ENCODE results near the gene EVPL. TPM values are rescaled to one million over a fixed set of nuclear protein-coding genes. Genes with fewer than 3 reads are reported as not detected.
"Not testable (repeated sequence)": the region's sequence is repeated elsewhere in the genome, so short reads cannot be mapped to it uniquely, and the experiment has no call there.

The EVPL gene
- total and polyA plus RNA-seq, 10 of the 15 experiments (the other 5 are each of a cell fraction or from before 2014, with no cell fraction given) = 0.03 TPM; not detected in 9

DNA sequence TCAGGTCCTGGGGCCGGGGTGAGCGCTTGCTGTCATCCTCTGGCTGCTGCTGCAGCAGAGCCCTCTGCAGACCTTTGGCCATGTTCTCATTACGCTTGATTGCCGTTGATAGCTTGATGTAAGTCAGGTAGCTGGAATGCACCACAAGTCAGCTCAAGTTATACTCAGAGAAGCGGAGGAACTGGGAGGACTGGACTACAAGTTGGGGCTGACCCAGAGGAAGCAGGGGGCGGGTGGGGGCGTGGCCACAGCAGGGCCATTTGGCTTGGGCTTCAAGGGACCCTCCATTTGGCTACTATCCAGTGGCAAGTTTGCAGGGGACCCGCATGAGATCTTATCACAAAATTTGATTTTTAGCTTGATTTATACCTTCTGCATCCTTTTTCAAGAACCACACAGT is 19.0 kb upstream of the EVPL start:
- DNase-seq (ENCODE audit: low read depth, low spot score) = no peak
- WGBS (ENCODE audit: insufficient coverage, insufficient replicate concordance, low lambda C conversion rate, missing lambda C conversion rate) = 97% methylated on average over 8 of the region's 8 CpGs
- H3K9me3 ChIP-seq (replicated peaks; ENCODE audit: control insufficient read depth, insufficient read depth, low read length) = no peaks in the 10 kb centered on the region
- POLR2A ChIA-PET = interaction anchor here (0.6 to 1.7 kb wide), 2 partner anchors 18 to 170 kb away, joined by 3 to 4 read pairs; no protein-coding TSS in a partner anchor
- peaks cover 11% of the 10 kb centered on the region for H3K4me1 ChIP-seq (ENCODE audit: control insufficient read depth, insufficient read depth, low read length)
- no peak for FAIRE-seq
- intact Hi-C loops (cut with micrococcal nuclease; ENCODE audit: unreplicated experiment) (no loop called here), in situ Hi-C loops (cut with MboI) (no loop called here)
- SMC1A ChIA-PET (ENCODE audit: uncharacterized antibody, unreplicated experiment) = no interaction called here
- no peaks in the 10 kb centered on the region for H3K79me2 ChIP-seq (ENCODE audit: control insufficient read depth, insufficient read depth, low read length)
- no peaks in the 10 kb centered on the region for H4K20me1 ChIP-seq (ENCODE audit: control insufficient read depth, insufficient read depth)
- no peak overlapping the region for H3K27ac ChIP-seq (ENCODE audit: control insufficient read depth, insufficient read depth)
- no peak for ATAC-seq
- no peak overlapping the region for H2AFZ ChIP-seq (ENCODE audit: control insufficient read depth, low read depth, low read length)
- no peak overlapping the region for H3K4me2 ChIP-seq (ENCODE audit: control insufficient read depth, insufficient read depth)
- CTCF ChIA-PET = interaction anchor here (0.6 kb wide), 2 partner anchors 17 to 264 kb away, joined by 3 read pairs; no protein-coding TSS in a partner anchor
- no peaks in the 10 kb centered on the region for H3K27me3 ChIP-seq (replicated peaks in 1 of 2; ENCODE audit: control insufficient read depth in 2 of 2, insufficient read depth in 2 of 2, low read length in 1 of 2)
- RAD21 ChIA-PET (ENCODE audit: unreplicated experiment) = no interaction called here
- H3K4me3 ChIP-seq = no peak overlapping the region
- H3K36me3 ChIP-seq (ENCODE audit: control insufficient read depth in 2 of 2, insufficient read depth in 2 of 2, low read length in 1 of 2) = peaks cover 46 to 47% of the 10 kb centered on the region in 2 experiments
- TF ChIP-seq, protein P1, sequence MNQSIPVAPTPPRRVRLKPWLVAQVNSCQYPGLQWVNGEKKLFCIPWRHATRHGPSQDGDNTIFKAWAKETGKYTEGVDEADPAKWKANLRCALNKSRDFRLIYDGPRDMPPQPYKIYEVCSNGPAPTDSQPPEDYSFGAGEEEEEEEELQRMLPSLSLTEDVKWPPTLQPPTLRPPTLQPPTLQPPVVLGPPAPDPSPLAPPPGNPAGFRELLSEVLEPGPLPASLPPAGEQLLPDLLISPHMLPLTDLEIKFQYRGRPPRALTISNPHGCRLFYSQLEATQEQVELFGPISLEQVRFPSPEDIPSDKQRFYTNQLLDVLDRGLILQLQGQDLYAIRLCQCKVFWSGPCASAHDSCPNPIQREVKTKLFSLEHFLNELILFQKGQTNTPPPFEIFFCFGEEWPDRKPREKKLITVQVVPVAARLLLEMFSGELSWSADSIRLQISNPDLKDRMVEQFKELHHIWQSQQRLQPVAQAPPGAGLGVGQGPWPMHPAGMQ (IDR thresholded peaks at IDR 0.05; ENCODE audit: borderline replicate concordance) = no peak
- TF ChIP-seq, protein P2, sequence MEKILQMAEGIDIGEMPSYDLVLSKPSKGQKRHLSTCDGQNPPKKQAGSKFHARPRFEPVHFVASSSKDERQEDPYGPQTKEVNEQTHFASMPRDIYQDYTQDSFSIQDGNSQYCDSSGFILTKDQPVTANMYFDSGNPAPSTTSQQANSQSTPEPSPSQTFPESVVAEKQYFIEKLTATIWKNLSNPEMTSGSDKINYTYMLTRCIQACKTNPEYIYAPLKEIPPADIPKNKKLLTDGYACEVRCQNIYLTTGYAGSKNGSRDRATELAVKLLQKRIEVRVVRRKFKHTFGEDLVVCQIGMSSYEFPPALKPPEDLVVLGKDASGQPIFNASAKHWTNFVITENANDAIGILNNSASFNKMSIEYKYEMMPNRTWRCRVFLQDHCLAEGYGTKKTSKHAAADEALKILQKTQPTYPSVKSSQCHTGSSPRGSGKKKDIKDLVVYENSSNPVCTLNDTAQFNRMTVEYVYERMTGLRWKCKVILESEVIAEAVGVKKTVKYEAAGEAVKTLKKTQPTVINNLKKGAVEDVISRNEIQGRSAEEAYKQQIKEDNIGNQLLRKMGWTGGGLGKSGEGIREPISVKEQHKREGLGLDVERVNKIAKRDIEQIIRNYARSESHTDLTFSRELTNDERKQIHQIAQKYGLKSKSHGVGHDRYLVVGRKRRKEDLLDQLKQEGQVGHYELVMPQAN (conservative IDR thresholded peaks at IDR 0.05) = no peak
- no peak for TF ChIP-seq ETV6 (conservative IDR thresholded peaks at IDR 0.05 in 1 of 2, IDR thresholded peaks at IDR 0.05 in 1 of 2; ENCODE audit: borderline replicate concordance in 1 of 2, low read depth in 1 of 2)
- TF ChIP-seq SIN3A (IDR thresholded peaks at IDR 0.05; ENCODE audit: low read depth, low read length) = no peak
- no peak for TF ChIP-seq SMARCA5 (IDR thresholded peaks at IDR 0.05)
- no peak for TF ChIP-seq ZNF24 (IDR thresholded peaks at IDR 0.05)
- no peak for TF ChIP-seq STAT3 (IDR thresholded peaks at IDR 0.05; ENCODE audit: low read depth, low read length)
- TF ChIP-seq, protein P3, sequence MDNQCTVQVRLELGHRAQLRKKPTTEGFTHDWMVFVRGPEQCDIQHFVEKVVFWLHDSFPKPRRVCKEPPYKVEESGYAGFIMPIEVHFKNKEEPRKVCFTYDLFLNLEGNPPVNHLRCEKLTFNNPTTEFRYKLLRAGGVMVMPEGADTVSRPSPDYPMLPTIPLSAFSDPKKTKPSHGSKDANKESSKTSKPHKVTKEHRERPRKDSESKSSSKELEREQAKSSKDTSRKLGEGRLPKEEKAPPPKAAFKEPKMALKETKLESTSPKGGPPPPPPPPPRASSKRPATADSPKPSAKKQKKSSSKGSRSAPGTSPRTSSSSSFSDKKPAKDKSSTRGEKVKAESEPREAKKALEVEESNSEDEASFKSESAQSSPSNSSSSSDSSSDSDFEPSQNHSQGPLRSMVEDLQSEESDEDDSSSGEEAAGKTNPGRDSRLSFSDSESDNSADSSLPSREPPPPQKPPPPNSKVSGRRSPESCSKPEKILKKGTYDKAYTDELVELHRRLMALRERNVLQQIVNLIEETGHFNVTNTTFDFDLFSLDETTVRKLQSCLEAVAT (IDR thresholded peaks at IDR 0.05) = no peak
- no peak for TF ChIP-seq ZBED1 (IDR thresholded peaks at IDR 0.05; ENCODE audit: borderline replicate concordance)
- TF ChIP-seq MEF2B (IDR thresholded peaks at IDR 0.05; ENCODE audit: partially characterized antibody, poor library complexity, severe bottlenecking) = no peak
- no peak overlapping the region for H3K9ac ChIP-seq (ENCODE audit: control insufficient read depth, insufficient read depth, low read length)
- BruUV-seq (replicated peaks) = no TSS peak

DNA sequence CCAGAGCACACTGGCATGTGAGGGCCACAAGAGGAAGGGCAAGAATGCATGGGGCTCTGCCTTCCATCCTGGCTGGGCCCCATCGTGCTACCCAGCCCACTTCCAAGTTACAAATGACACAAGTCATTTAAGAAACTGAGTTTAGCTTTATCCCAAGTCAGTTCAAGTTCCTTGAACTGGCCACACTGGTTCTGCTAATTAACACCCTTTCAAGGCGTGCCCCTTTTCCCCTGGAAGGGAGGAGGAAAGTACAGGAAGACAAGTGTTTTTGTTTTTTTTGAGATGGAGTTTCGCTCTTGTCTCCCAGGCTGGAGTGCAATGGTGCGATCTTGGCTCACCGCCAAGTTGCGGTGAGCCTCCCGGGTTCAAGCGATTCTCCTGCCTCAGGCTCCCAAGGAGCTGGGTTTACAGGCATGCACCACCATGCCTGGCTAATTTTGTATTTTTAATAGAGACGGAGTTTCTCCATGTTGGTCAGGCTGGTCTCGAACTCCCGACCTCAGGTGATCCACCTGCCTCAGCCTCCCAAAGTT is 17.4 kb upstream of the EVPL start:
- 92% methylated on average over 11 of the region's 11 CpGs for WGBS (ENCODE audit: insufficient coverage, insufficient replicate concordance, low lambda C conversion rate, missing lambda C conversion rate)
- H3K79me2 ChIP-seq (ENCODE audit: control insufficient read depth, insufficient read depth, low read length); DNase-seq (ENCODE audit: low read depth, low spot score); H3K27ac ChIP-seq (ENCODE audit: control insufficient read depth, insufficient read depth); FAIRE-seq; SMC1A ChIA-PET (ENCODE audit: uncharacterized antibody, unreplicated experiment); H3K9me3 ChIP-seq (replicated peaks; ENCODE audit: control insufficient read depth, insufficient read depth, low read length); RAD21 ChIA-PET (ENCODE audit: unreplicated experiment); H3K4me2 ChIP-seq (ENCODE audit: control insufficient read depth, insufficient read depth); POLR2A ChIA-PET; H3K27me3 ChIP-seq (replicated peaks in 1 of 2; ENCODE audit: control insufficient read depth in 2 of 2, insufficient read depth in 2 of 2, low read length in 1 of 2); intact Hi-C loops (cut with micrococcal nuclease; ENCODE audit: unreplicated experiment); in situ Hi-C loops (cut with MboI); BruUV-seq (replicated peaks); H3K4me3 ChIP-seq; H2AFZ ChIP-seq (ENCODE audit: control insufficient read depth, low read depth, low read length); H3K9ac ChIP-seq (ENCODE audit: control insufficient read depth, insufficient read depth, low read length); ATAC-seq; H4K20me1 ChIP-seq (ENCODE audit: control insufficient read depth, insufficient read depth): not testable (repeated sequence)
- Histone ChIP-seq H3K4me1 (ENCODE audit: control insufficient read depth, insufficient read depth, low read length) (peaks cover 11% of the 10 kb centered on the region), H3K36me3 (ENCODE audit: control insufficient read depth in 2 of 2, insufficient read depth in 2 of 2, low read length in 1 of 2) (peaks cover 51 to 52% of the 10 kb centered on the region in 2 experiments)
- CTCF ChIA-PET = interaction anchor here (0.6 kb wide), 1 partner anchor 19 kb away, joined by 3 read pairs; no protein-coding TSS in a partner anchor

Measured in GM12878 (cell line).